GM21529 (cell line): Measurements from ENCODE around the gene HNRNPA1L2.
A peak's percentile ranks its signal among the peaks of the same experiment; 100 is the strongest.
"Not testable (repeated sequence)": the region's sequence is repeated elsewhere in the genome, so short reads cannot be mapped to it uniquely, and the experiment has no call there.

ENCODE experiments used
- ATAC-seq: cut with Tn5 transposase; IDR thresholded peaks from one replicate; pipeline ENCODE4 v1.9.1; 2021; ENCODE audit not compliant: unreplicated experiment

The HNRNPA1L2 gene

GRCh38 chr13:52644108-52644507 is 1.9 kb downstream of the HNRNPA1L2 start:
- ATAC-seq = no peak

- ATAC-seq = no peak
These were observed 4.7 kb downstream of the HNRNPA1L2 start for GRCh38 chr13:52646967-52647366.

GRCh38 chr13:52650731-52651130 is 8.5 kb downstream of the HNRNPA1L2 start:
- ATAC-seq = no peak

- peak; percentile 6 for ATAC-seq
These were observed 9.6 kb downstream of the HNRNPA1L2 start for GRCh38 chr13:52651897-52652195.

- ATAC-seq = peak; percentile 94
These were observed 10.2 kb downstream of the HNRNPA1L2 start, which contains the start of gene SUGT1 for GRCh38 chr13:52652196-52652979. TSS of gene SUGT1 (plus strand) at chr13:52652836. CDS start at chr13:52652921, 85 bp downstream.

DNA sequence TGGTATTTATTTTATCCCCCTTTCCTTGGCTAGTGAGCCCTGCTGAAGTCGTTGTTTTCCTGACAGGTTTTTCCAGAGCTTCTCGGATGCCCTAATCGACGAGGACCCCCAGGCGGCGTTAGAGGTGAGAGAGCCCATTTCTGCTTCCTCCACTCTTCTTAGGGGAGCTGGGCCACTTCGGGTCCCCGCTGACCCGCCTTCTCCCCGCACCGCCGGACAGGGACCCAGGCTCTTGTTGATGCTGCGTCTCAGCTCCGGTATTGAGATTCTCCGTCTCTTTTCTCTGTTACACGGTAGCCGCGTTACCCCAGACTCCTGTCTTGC is 10.7 kb downstream of the HNRNPA1L2 start:
- ATAC-seq = peak; percentile 34

GRCh38 chr13:52659340-52659739 is 17.1 kb downstream of the HNRNPA1L2 start:
- ATAC-seq = no peak

- ATAC-seq = no peak
These were observed 22.0 kb downstream of the HNRNPA1L2 start for GRCh38 chr13:52664272-52664671.

- ATAC-seq = no peak
These were observed 23.1 kb downstream of the HNRNPA1L2 start for GRCh38 chr13:52665325-52665724.

DNA sequence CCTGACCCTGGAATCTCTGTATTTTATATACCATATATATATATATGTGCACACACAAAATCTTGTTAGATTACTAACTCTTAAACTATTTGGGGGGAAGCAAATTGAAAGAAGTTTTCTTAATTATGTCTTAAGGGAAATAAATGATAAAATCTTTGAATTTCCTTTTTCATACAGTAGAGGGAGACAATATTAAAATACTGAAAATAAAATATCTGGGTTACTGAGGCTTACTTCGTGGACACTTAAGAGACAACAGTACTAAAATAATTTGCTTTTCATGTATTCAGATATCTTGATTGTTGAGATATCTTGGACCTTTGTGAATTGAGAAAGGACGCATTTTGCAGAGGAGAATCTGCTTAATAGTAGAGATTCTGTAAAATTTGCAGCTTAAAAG is 27.4 kb downstream of the HNRNPA1L2 start:
- no peak for ATAC-seq

DNA sequence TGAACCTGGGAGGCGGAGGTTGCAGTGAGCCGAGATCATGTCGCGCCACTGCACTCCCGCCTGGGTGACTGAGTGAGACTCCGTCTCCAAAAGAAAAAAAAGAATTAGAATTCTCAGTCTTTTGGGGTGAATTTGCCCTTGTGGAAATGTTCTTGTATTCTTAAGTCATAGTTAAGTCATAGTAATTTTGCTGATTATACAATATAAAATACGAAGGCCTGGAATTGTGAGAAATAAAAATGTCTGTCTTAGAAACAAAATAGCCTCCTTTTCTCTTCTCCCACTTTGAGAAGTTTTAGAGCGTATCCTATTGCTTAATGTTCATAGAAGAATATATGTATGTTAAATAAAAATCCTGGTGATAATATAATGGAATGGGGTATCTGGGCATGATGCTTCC is 28.5 kb downstream of the HNRNPA1L2 start:
- ATAC-seq = no peak

DNA sequence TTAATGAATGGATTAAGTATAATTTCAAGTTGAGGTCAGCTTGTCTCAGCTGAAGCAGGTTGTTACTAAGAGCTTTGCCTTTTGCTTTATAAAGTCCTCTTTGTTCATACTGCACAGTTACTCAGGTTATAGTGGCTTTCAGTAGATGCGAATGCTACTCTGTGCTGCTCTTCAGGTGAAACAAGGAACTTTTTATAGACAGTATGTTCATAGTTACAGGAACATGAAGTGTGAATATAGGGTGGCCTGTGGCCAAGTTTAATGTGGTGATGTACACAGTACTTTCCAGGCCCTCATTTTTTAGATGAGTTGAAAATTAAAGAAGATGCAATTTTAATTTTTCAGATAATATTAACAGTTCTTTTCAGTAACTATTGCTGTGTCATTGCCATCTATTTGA is 31.2 kb downstream of the HNRNPA1L2 start:
- no peak for ATAC-seq

GRCh38 chr13:52677823-52678222 is 35.6 kb downstream of the HNRNPA1L2 start:
- no peak for ATAC-seq

GRCh38 chr13:52685806-52686205 is 43.6 kb downstream of the HNRNPA1L2 start:
- not testable (repeated sequence) for ATAC-seq

DNA sequence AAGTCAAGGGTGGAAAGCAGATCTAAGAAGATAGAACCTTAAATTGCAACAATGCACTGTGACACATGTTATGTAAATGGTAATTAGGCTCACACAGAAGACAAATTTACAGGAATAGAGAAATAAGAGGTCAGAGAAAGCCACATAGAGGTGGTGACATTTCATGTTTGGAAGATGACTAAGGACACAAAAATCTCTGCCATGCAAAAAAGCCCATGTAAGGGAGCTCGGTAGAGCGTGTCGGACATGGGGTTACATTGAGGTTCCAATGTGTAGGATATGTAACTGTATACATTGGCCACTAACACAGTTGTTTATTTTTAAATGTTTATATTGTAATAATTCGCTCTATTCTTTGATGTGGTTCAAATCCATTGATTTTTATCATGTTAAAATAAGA is 44.1 kb downstream of the HNRNPA1L2 start:
- ATAC-seq = no peak
